ENCODE measurements around the gene GUCA2A. TPM values are rescaled to one million over a fixed set of nuclear protein-coding genes. Genes with fewer than 3 reads are reported as not detected.

GUCA2A gene
- polyA plus RNA-seq, 1 of the 3 experiments (the other 2 are of a cell fraction), result not detected

DNA sequence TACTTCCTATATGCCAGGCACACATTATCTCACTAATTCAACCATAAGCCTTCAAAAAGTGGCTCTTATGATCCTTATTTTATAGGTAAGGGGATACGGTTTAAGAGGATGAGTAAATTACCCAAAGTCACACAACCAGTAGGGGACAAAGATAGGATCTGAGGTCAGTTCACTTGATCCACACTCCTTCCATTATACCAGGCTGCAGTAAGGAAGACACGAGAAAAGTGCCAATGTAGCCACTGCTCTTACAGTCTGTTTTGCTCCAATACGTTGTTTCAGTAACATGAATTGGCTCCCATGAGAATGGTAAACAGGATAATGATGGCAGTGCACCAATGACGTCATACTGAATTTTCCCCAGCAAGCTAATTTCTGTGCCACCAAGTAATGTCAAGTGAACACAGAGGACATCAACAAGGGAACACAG, 15.4 kb upstream of the GUCA2A start:
- TF ChIP-seq ELF1 (IDR thresholded peaks at IDR 0.05) (no peak), RFX5 (IDR thresholded peaks at IDR 0.05; ENCODE audit: low read length) (no peak), MEF2A (IDR thresholded peaks at IDR 0.05; ENCODE audit: borderline replicate concordance, low read depth) (no peak), SMC3 (IDR thresholded peaks at IDR 0.05; ENCODE audit: low read depth, low read length) (no peak), TAF1 (IDR thresholded peaks at IDR 0.05; ENCODE audit: borderline replicate concordance, low read depth, low read length) (no peak), GABPA (IDR thresholded peaks at IDR 0.05; ENCODE audit: low read depth) (no peak), FOSL2 (IDR thresholded peaks at IDR 0.05; ENCODE audit: borderline replicate concordance, low read depth) (no peak), SIN3A (IDR thresholded peaks at IDR 0.05; ENCODE audit: borderline replicate concordance, low read depth, low read length) (no peak), MXI1 (IDR thresholded peaks at IDR 0.05; ENCODE audit: low read depth, low read length) (no peak), TCF12 (IDR thresholded peaks at IDR 0.05) (no peak), POLR2AphosphoS5 (IDR thresholded peaks at IDR 0.05; ENCODE audit: low read depth, low read length) (no peak), RXRA (IDR thresholded peaks at IDR 0.05; ENCODE audit: borderline replicate concordance, low read depth) (no peak), CHD2 (IDR thresholded peaks at IDR 0.05; ENCODE audit: low read length, partially characterized antibody) (no peak), RCOR1 (IDR thresholded peaks at IDR 0.05; ENCODE audit: low read length) (no peak), NRF1 (IDR thresholded peaks at IDR 0.05; ENCODE audit: low read depth, low read length) (no peak)
- TF ChIP-seq, protein P1, sequence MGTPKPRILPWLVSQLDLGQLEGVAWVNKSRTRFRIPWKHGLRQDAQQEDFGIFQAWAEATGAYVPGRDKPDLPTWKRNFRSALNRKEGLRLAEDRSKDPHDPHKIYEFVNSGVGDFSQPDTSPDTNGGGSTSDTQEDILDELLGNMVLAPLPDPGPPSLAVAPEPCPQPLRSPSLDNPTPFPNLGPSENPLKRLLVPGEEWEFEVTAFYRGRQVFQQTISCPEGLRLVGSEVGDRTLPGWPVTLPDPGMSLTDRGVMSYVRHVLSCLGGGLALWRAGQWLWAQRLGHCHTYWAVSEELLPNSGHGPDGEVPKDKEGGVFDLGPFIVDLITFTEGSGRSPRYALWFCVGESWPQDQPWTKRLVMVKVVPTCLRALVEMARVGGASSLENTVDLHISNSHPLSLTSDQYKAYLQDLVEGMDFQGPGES (IDR thresholded peaks at IDR 0.05; ENCODE audit: low read depth, low read length), result no peak
- TF ChIP-seq, protein P2, sequence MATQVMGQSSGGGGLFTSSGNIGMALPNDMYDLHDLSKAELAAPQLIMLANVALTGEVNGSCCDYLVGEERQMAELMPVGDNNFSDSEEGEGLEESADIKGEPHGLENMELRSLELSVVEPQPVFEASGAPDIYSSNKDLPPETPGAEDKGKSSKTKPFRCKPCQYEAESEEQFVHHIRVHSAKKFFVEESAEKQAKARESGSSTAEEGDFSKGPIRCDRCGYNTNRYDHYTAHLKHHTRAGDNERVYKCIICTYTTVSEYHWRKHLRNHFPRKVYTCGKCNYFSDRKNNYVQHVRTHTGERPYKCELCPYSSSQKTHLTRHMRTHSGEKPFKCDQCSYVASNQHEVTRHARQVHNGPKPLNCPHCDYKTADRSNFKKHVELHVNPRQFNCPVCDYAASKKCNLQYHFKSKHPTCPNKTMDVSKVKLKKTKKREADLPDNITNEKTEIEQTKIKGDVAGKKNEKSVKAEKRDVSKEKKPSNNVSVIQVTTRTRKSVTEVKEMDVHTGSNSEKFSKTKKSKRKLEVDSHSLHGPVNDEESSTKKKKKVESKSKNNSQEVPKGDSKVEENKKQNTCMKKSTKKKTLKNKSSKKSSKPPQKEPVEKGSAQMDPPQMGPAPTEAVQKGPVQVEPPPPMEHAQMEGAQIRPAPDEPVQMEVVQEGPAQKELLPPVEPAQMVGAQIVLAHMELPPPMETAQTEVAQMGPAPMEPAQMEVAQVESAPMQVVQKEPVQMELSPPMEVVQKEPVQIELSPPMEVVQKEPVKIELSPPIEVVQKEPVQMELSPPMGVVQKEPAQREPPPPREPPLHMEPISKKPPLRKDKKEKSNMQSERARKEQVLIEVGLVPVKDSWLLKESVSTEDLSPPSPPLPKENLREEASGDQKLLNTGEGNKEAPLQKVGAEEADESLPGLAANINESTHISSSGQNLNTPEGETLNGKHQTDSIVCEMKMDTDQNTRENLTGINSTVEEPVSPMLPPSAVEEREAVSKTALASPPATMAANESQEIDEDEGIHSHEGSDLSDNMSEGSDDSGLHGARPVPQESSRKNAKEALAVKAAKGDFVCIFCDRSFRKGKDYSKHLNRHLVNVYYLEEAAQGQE (IDR thresholded peaks at IDR 0.05; ENCODE audit: low read depth, low read length), result no peak
- TF ChIP-seq, protein P3, sequence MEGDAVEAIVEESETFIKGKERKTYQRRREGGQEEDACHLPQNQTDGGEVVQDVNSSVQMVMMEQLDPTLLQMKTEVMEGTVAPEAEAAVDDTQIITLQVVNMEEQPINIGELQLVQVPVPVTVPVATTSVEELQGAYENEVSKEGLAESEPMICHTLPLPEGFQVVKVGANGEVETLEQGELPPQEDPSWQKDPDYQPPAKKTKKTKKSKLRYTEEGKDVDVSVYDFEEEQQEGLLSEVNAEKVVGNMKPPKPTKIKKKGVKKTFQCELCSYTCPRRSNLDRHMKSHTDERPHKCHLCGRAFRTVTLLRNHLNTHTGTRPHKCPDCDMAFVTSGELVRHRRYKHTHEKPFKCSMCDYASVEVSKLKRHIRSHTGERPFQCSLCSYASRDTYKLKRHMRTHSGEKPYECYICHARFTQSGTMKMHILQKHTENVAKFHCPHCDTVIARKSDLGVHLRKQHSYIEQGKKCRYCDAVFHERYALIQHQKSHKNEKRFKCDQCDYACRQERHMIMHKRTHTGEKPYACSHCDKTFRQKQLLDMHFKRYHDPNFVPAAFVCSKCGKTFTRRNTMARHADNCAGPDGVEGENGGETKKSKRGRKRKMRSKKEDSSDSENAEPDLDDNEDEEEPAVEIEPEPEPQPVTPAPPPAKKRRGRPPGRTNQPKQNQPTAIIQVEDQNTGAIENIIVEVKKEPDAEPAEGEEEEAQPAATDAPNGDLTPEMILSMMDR (IDR thresholded peaks at IDR 0.05), result no peak
- TF ChIP-seq, protein P4, sequence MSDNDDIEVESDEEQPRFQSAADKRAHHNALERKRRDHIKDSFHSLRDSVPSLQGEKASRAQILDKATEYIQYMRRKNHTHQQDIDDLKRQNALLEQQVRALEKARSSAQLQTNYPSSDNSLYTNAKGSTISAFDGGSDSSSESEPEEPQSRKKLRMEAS (IDR thresholded peaks at IDR 0.05; ENCODE audit: low read depth), result no peak
- no peak overlapping the region for H3K9ac ChIP-seq
- peaks cover 15% of the 10 kb centered on the region for H4K20me1 ChIP-seq (ENCODE audit: insufficient read depth)
- WGBS (ENCODE audit: low lambda C conversion rate), result 78% methylated on average over 4 of the region's 4 CpGs
- H3K9me3 ChIP-seq, result no peaks in the 10 kb centered on the region
- peak overlapping the region; percentile 48 to 90; a peak in 3 of 4 replicates for H3K27ac ChIP-seq (ENCODE audit: low read depth in 2 of 2, low read length in 1 of 2)
- H2AFZ ChIP-seq (ENCODE audit: low read depth), result no peak overlapping the region
- POLR2A ChIA-PET, result interaction anchor here (0.7 kb wide), 1 partner anchor 511 kb away, joined by 3 read pairs; no protein-coding TSS in a partner anchor
- no peak overlapping the region for H3K4me3 ChIP-seq (ENCODE audit: low read depth in 2 of 2, low read length in 1 of 2)
- no peaks in the 10 kb centered on the region for H3K79me2 ChIP-seq (ENCODE audit: insufficient read depth)
- peaks cover 11 to 19% of the 10 kb centered on the region in 2 experiments for H3K36me3 ChIP-seq (replicated peaks in 1 of 2; ENCODE audit: control insufficient read depth in 1 of 2, insufficient read depth in 2 of 2, low read length in 1 of 2)
- CTCF ChIA-PET, result interaction anchor here (1.2 kb wide), 1 partner anchor 154 kb away, joined by 5 read pairs; no protein-coding TSS in a partner anchor
- DNase-seq, result no peak
- H3K4me1 ChIP-seq (ENCODE audit: control insufficient read depth in 1 of 2, insufficient read depth in 2 of 2, low read depth in 1 of 2, low read length in 1 of 2), result peaks cover 28 to 44% of the 10 kb centered on the region in 2 experiments; a peak in 3 of 4 replicates
- H3K9me2 ChIP-seq, result no peaks in the 10 kb centered on the region
- H3K27me3 ChIP-seq (ENCODE audit: insufficient read depth), result no peaks in the 10 kb centered on the region
- H3F3A ChIP-seq (replicated peaks; ENCODE audit: insufficient read depth), result peaks cover 27% of the 10 kb centered on the region
- H3K4me2 ChIP-seq, result 0 out of 2 replicates have a peak overlapping the region, but pooled peaks have one; percentile 42
